Activated T-cell treated with anti-CD3 and anti-CD28 coated beads for 48 hours (primary cell): ENCODE measurements around the gene MYRIP.
"Not testable (repeated sequence)": the region's sequence is repeated elsewhere in the genome, so short reads cannot be mapped to it uniquely, and the experiment has no call there.

Experiments used
- DNase-seq: peaks from one replicate; pipeline ENCODE4 v3.0.0-alpha.2; 2020; ENCODE audit warnings: low read depth

Gene MYRIP

GRCh38 chr3:39809181-39809994 is at the start of gene MYRIP:
MYRIP (plus strand) TSS chr3:39809609; CDS start chr3:39900817, 91,208 bp downstream.
- no peak for DNase-seq

GRCh38 chr3:39760325-39760724 is 49.1 kb upstream of the MYRIP start:
- DNase-seq, result no peak

- no peak for DNase-seq
Measured at GRCh38 chr3:39762537-39763070, 46.8 kb upstream of the MYRIP start.

- DNase-seq, result no peak
Measured at GRCh38 chr3:39763390-39763789, 46.0 kb upstream of the MYRIP start.

GRCh38 chr3:39765575-39765974 is 43.8 kb upstream of the MYRIP start:
- DNase-seq, result no peak

- DNase-seq, result no peak
Measured at GRCh38 chr3:39766433-39766832, 43.0 kb upstream of the MYRIP start.

GRCh38 chr3:39766909-39767308 is 42.5 kb upstream of the MYRIP start:
- DNase-seq, result not testable (repeated sequence)

- not testable (repeated sequence) for DNase-seq
Measured at GRCh38 chr3:39778168-39778567, 31.2 kb upstream of the MYRIP start.

GRCh38 chr3:39779511-39780230 is 29.7 kb upstream of the MYRIP start:
- DNase-seq, result no peak

GRCh38 chr3:39780352-39780751 is 29.1 kb upstream of the MYRIP start:
- no peak for DNase-seq

GRCh38 chr3:39781025-39781424 is 28.4 kb upstream of the MYRIP start:
- no peak for DNase-seq

GRCh38 chr3:39781632-39782031 is 27.8 kb upstream of the MYRIP start:
- no peak for DNase-seq

- DNase-seq, result no peak
Measured at GRCh38 chr3:39783680-39784079, 25.7 kb upstream of the MYRIP start.

GRCh38 chr3:39784922-39785321 is 24.5 kb upstream of the MYRIP start:
- DNase-seq, result no peak

GRCh38 chr3:39788128-39788883 is 21.1 kb upstream of the MYRIP start:
- DNase-seq, result no peak

GRCh38 chr3:39791603-39792002 is 17.8 kb upstream of the MYRIP start:
- no peak for DNase-seq

GRCh38 chr3:39794880-39795279 is 14.5 kb upstream of the MYRIP start:
- DNase-seq, result no peak

- DNase-seq, result no peak
Measured at GRCh38 chr3:39801216-39801615, 8.2 kb upstream of the MYRIP start.

GRCh38 chr3:39802486-39802885 is 6.9 kb upstream of the MYRIP start:
- DNase-seq, result not testable (repeated sequence)

GRCh38 chr3:39803956-39804355 is 5.5 kb upstream of the MYRIP start:
- no peak for DNase-seq

- DNase-seq, result no peak
Measured at GRCh38 chr3:39804951-39805350, 4.5 kb upstream of the MYRIP start.

- no peak for DNase-seq
Measured at GRCh38 chr3:39805650-39806049, 3.8 kb upstream of the MYRIP start.
